Neural cell (in vitro differentiated cells): Measurements from ENCODE around the gene DHX58. TPM values are rescaled to one million over a fixed set of nuclear protein-coding genes. Genes with fewer than 3 reads are reported as not detected.

Experiments
- H2AFZ ChIP-seq: fragments of 200-600, 300-800 bp; sonication (generic), shearing (Covaris generic); 2 replicates; pipeline ENCODE4 v1.6.0; 2014; ENCODE audit warnings: low read depth, mild to moderate bottlenecking, antibody characterized with exemption, low read length, moderate library complexity
- H3F3A ChIP-seq: fragments of 200-600 bp; shearing (Covaris generic); 2 replicates; pipeline ENCODE4 v1.6.1; 2016; ENCODE audit warnings: mild to moderate bottlenecking, moderate library complexity, mixed read lengths, antibody characterized with exemption, low read length; ENCODE audit not compliant: insufficient read depth, poor library complexity, severe bottlenecking
- H3K27ac ChIP-seq: fragments of 200-600, 300-800 bp; sonication (generic), shearing (Covaris generic); 2 replicates; pipeline ENCODE4 v1.5.1; 2014; ENCODE audit warnings: mild to moderate bottlenecking, low read length, moderate library complexity
- H3K27me3 ChIP-seq: fragments of 300-800, 200-600 bp; sonication (generic), shearing (Covaris generic); 2 replicates; pipeline ENCODE4 v1.6.0; 2014; ENCODE audit warnings: mild to moderate bottlenecking, low read depth, low read length, moderate library complexity; ENCODE audit not compliant: insufficient read depth
- H3K36me3 ChIP-seq: fragments of 300-800, 200-600 bp; sonication (generic), shearing (Covaris generic); 2 replicates; pipeline ENCODE4 v1.5.1; 2014; ENCODE audit warnings: mild to moderate bottlenecking, antibody characterized with exemption, low read length, moderate library complexity; ENCODE audit not compliant: insufficient read depth
- H3K4me2 ChIP-seq: fragments of 300-800, 200-600 bp; sonication (generic), shearing (Covaris generic); 2 replicates; pipeline ENCODE4 v1.6.0; 2014; ENCODE audit warnings: mild to moderate bottlenecking, low read length
- H3K4me3 ChIP-seq: fragments of 300-800, 200-600 bp; sonication (generic), shearing (Covaris generic); 2 replicates; pipeline ENCODE4 v1.5.1; 2014; ENCODE audit warnings: mild to moderate bottlenecking, low read length, moderate library complexity
- H3K79me2 ChIP-seq: fragments of 200-600 bp; shearing (Covaris generic); replicated peaks from 2 replicates; pipeline ENCODE4 v1.6.0; 2014; ENCODE audit warnings: mild to moderate bottlenecking, low read length, moderate library complexity; ENCODE audit not compliant: insufficient read depth
- H3K9ac ChIP-seq: fragments of 300-800, 200-600 bp; sonication (generic), shearing (Covaris generic); 2 replicates; pipeline ENCODE4 v1.6.1; 2016; ENCODE audit warnings: mild to moderate bottlenecking, low read length, mixed read lengths
- H3K9me2 ChIP-seq: fragments of 200-600 bp; shearing (Covaris generic); 2 replicates; pipeline ENCODE4 v1.6.1; 2016; ENCODE audit warnings: mild to moderate bottlenecking, low read length, mixed read lengths; ENCODE audit not compliant: insufficient read depth
- H3K9me3 ChIP-seq: fragments of 200-600, 300-800 bp; sonication (generic), shearing (Covaris generic); 2 replicates; pipeline ENCODE4 v1.6.1; 2016; ENCODE audit warnings: mild to moderate bottlenecking, mixed run types, low read length, moderate library complexity, mixed read lengths
- H4K20me1 ChIP-seq: fragments of 200-600 bp; shearing (Covaris generic); 2 replicates; pipeline ENCODE4 v1.6.1; 2016; ENCODE audit warnings: mild to moderate bottlenecking, mixed run types; ENCODE audit not compliant: insufficient read depth
- CTCF ChIP-seq: fragments of 450-650 bp; IDR thresholded peaks from 2 replicates; pipeline ENCODE4 v1.5.1; 2014; ENCODE audit warnings: antibody characterized with exemption, mild to moderate bottlenecking, moderate library complexity; ENCODE audit not compliant: poor library complexity, severe bottlenecking
- EP300 ChIP-seq: fragments of 450-650 bp; conservative IDR thresholded peaks from 2 replicates; pipeline ENCODE4 v1.6.1; 2014; ENCODE audit warnings: antibody characterized with exemption, mild to moderate bottlenecking, moderate library complexity; ENCODE audit not compliant: poor library complexity, severe bottlenecking
- EZH2 ChIP-seq: fragments of 200-600, 300-800 bp; shearing (Covaris generic), sonication (generic); IDR thresholded peaks from 2 replicates; pipeline ENCODE4 v1.6.1; 2014; ENCODE audit warnings: antibody characterized with exemption, low read length, borderline replicate concordance, mild to moderate bottlenecking; ENCODE audit not compliant: insufficient read depth, poor library complexity, severe bottlenecking
- MXI1 ChIP-seq: fragments of 450-650 bp; conservative IDR thresholded peaks from 2 replicates; pipeline ENCODE4 v1.6.1; 2014; ENCODE audit warnings: antibody characterized with exemption, mild to moderate bottlenecking; ENCODE audit not compliant: poor library complexity, severe bottlenecking
- POLR2AphosphoS5 ChIP-seq: IDR thresholded peaks from 2 replicates; pipeline ENCODE4 v1.6.1; 2012
- RAD21 ChIP-seq: fragments of 450-650 bp; conservative IDR thresholded peaks from 2 replicates; pipeline ENCODE4 v1.6.1; 2014; ENCODE audit warnings: antibody characterized with exemption, mild to moderate bottlenecking, moderate library complexity
- REST ChIP-seq: IDR thresholded peaks from 2 replicates; pipeline ENCODE4 v1.6.1; 2012; ENCODE audit warnings: borderline replicate concordance
- SMC3 ChIP-seq: fragments of 450-650 bp; conservative IDR thresholded peaks from 2 replicates; pipeline ENCODE4 v1.6.1; 2014; ENCODE audit warnings: antibody characterized with exemption, mild to moderate bottlenecking, moderate library complexity; ENCODE audit not compliant: poor library complexity
- TAF1 ChIP-seq: IDR thresholded peaks from 2 replicates; pipeline ENCODE4 v1.6.1; 2012; ENCODE audit warnings: low read depth
- polyA plus RNA-seq: library from polyadenylated mRNA; depleted of rRNA; stranded (reverse); fragments of >200 nt; gene quantifications from 2 replicates; pipeline ENCODE4 v1.2.3, GENCODE V29; 2014

Gene DHX58
- polyA plus RNA-seq, 1 donor from 2014 or later = 0.87 TPM

GRCh38 chr17:42071810-42072209 lies 40.7 kb downstream of the DHX58 start:
- no peaks in the 10 kb centered on the region for H3K9me2 ChIP-seq
- H3K27ac ChIP-seq = no peak overlapping the region
- no peak overlapping the region for H3K4me3 ChIP-seq
- no peaks in the 10 kb centered on the region for H3K79me2 ChIP-seq
- no peak overlapping the region for H3K4me2 ChIP-seq
- H3K27me3 ChIP-seq = peaks cover 38% of the 10 kb centered on the region
- H3F3A ChIP-seq = no peaks in the 10 kb centered on the region
- H3K36me3 ChIP-seq = no peaks in the 10 kb centered on the region
- no peaks in the 10 kb centered on the region for H3K9me3 ChIP-seq
- TF ChIP-seq EP300 (no peak), SMC3 (no peak), CTCF (no peak), RAD21 (no peak), TAF1 (no peak), REST (no peak), EZH2 (no peak), MXI1 (no peak), POLR2AphosphoS5 (no peak)
- no peak overlapping the region for H3K9ac ChIP-seq
- H2AFZ ChIP-seq = no peak overlapping the region
- H4K20me1 ChIP-seq = no peaks in the 10 kb centered on the region

GRCh38 chr17:42068979-42069378 lies 43.5 kb downstream of the DHX58 start:
- H3K27ac ChIP-seq = no peak overlapping the region
- no peak overlapping the region for H3K4me3 ChIP-seq
- H3K9me3 ChIP-seq = no peaks in the 10 kb centered on the region
- H4K20me1 ChIP-seq = no peaks in the 10 kb centered on the region
- H3K9me2 ChIP-seq = no peaks in the 10 kb centered on the region
- no peaks in the 10 kb centered on the region for H3K36me3 ChIP-seq
- H3K9ac ChIP-seq = no peak overlapping the region
- TF ChIP-seq EZH2 (no peak), RAD21 (no peak)
- no peaks in the 10 kb centered on the region for H3K79me2 ChIP-seq
- no peak overlapping the region for H2AFZ ChIP-seq
- peaks cover 37% of the 10 kb centered on the region for H3K27me3 ChIP-seq
- no peaks in the 10 kb centered on the region for H3F3A ChIP-seq
- no peak overlapping the region for H3K4me2 ChIP-seq
